ENCODE measurements around the gene AGXT2.
"Not testable (repeated sequence)": the region's sequence is repeated elsewhere in the genome, so short reads cannot be mapped to it uniquely, and the experiment has no call there.

AGXT2 gene

GRCh38 chr5:35050541-35051126 is 2.9 kb upstream of the AGXT2 start:
- no peak for DNase-seq (ENCODE audit: low spot score)

GRCh38 chr5:35048910-35049309 is 1.2 kb upstream of the AGXT2 start:
- DNase-seq (ENCODE audit: low spot score), result no peak

GRCh38 chr5:35046774-35047173 is 975 bp downstream of the AGXT2 start:
- peak; percentile 89 for DNase-seq (ENCODE audit: low spot score)

GRCh38 chr5:35045280-35045679 is 2.5 kb downstream of the AGXT2 start:
- no peak for DNase-seq (ENCODE audit: low spot score)

- DNase-seq (ENCODE audit: low spot score), result no peak
These were observed 3.1 kb downstream of the AGXT2 start for GRCh38 chr5:35044649-35045048.

- no peak for DNase-seq (ENCODE audit: low spot score)
These were observed 5.0 kb downstream of the AGXT2 start for GRCh38 chr5:35042781-35043180.

DNA sequence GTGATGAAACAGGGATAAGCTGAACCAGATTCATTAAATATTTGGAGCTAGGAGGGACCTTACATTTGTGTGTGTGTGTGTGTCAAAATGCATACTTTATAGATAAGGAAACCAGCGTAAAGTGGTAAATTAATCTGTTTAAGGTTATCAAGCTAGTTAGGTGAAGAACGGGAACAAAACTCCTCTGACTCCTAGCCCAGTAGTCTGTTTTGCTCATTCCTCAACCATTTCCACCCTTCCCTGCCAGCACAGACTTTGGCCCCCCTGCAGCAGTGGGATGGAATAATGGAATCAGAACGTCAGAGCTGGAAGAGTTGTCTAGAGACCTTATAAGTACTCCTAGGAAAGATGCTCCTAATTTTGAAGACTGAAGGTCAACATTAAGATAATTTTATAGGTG is 6.5 kb downstream of the AGXT2 start:
- peak; percentile 53 for DNase-seq (ENCODE audit: low spot score)

GRCh38 chr5:35038891-35039290 is 8.9 kb downstream of the AGXT2 start:
- DNase-seq (ENCODE audit: low spot score), result no peak

DNA sequence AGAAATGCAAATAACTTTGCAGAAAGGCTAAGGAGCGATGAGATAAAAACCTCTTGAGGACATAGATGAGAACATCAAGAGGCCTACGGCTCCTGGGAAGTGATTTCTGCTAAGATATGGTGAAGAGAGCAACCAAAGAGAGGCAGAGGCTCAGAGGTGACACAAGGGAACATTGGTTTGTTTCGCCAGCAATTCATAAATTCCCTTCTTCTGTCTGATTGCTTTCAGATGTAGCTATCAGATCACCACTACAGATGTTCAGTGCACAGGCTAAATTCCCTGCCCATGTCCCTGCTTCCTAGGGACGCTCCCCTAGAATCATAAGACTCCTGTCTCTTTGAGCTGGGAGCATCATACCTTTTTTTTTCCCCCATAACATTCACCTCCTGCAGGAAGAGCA is 11.2 kb downstream of the AGXT2 start:
- no peak for DNase-seq (ENCODE audit: low spot score)

- not testable (repeated sequence) for DNase-seq (ENCODE audit: low spot score)
These were observed 11.8 kb downstream of the AGXT2 start for GRCh38 chr5:35035929-35036328.

GRCh38 chr5:35035271-35035670 is 12.5 kb downstream of the AGXT2 start:
- DNase-seq (ENCODE audit: low spot score), result no peak

DNA sequence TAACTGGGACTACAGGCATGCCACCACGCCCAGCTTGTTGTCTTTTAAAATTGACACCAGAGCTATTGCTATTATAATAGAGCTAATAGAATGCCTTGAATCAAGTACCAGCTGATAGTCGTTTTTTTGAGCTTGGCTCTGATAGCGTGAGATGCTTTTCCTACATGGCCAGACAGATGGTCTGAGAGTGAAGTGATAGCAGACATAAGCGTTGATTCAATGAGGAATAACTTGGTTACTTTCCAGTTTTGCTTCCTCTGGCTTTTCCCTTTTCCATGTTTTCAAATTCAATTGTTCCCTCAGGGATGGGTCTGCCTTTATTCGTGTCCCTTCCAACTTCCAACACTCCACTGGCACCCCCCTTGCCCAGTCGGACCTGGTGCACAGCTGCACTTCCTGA is 15.4 kb downstream of the AGXT2 start:
- DNase-seq (ENCODE audit: low spot score), result no peak

DNA sequence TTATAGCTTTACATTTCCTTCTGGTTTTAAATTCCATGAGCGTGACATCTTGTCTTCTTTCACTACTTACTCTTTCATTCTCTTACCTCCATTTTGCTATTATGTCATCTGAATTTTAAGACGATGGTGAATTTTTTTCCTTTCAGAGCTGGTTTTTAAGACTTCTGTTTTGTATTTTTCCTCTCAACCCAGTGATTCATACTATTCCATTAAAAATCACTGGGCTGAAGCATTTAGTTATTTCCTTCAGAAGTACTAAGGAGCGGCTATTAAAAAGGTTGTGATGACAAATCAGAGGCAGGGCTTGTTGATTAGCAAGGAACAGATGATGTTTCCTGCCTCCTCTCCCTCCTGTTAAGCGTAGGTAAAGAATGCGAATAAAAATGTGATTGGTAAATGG is 16.5 kb downstream of the AGXT2 start:
- peak; percentile 37 for DNase-seq (ENCODE audit: low spot score)

GRCh38 chr5:35030426-35031100 is 17.2 kb downstream of the AGXT2 start:
- no peak for DNase-seq (ENCODE audit: low spot score)

DNA sequence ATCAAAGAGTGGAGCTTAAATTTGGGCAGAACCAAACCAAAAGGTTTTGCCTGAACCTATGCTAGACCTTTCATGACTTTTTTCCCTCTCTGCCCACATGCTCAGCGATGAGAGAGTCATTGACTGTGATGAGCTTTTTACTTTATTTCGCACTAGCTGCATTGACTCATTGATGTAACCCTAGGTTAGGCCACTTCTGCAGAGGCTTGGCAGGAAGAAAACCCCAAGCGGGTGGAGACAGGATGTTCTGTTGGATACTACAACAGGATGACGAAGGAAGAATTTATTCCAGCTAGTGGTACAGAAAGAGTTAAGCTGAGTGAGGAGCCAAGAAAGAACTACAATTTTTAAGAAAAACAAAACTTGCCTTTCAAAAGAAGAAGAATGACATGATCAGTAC is 18.4 kb downstream of the AGXT2 start:
- no peak for DNase-seq (ENCODE audit: low spot score)

GRCh38 chr5:35026941-35027340 is 20.8 kb downstream of the AGXT2 start:
- DNase-seq (ENCODE audit: low spot score), result no peak

- no peak for DNase-seq (ENCODE audit: low spot score)
These were observed 21.4 kb downstream of the AGXT2 start for GRCh38 chr5:35026280-35026840.

GRCh38 chr5:35024911-35025510 is 22.7 kb downstream of the AGXT2 start:
- no peak for DNase-seq (ENCODE audit: low spot score)

GRCh38 chr5:35023391-35024178 is 24.2 kb downstream of the AGXT2 start:
- DNase-seq (ENCODE audit: low spot score), result no peak

DNA sequence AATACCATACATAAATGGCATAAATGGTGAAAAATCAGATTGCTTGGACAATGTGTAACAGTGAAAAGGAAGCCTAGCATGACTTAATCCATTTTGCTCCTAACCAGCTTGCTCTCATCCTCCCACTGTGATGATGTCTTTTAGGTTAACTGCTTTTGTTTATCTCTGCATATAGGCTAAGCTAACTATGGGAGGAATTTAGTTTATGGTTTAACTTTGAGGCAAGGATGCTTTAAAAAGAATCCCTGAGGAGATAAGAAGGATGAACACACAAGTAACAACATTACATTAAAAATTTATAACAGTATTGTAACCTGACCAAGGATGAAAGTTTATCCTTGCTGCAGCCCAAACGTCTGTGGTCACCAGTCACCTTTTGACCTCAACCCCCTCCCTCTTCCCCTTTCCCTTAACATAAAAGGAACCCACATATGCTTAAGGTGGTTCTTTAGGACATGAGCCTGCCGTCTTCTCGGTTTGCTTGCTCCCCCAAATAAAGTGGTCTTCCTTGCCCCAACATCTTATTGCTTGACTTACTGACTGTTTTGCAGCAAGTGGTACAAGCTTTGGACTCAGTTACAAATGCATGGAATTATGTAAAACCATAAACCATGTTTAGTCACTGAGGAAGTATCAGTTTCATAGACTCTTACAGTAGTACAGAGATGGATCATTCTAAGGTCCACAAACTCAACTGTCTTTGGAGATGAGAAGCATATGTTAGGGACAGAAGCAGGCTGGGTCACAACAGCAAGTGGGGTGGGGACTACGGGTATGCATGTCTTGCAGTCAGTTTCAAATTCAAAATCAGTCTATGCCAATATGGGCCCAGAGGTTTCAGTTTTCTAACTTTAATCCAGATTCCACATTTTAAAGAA is 31.3 kb downstream of the AGXT2 start:
- no peak for DNase-seq (ENCODE audit: low spot score)

DNA sequence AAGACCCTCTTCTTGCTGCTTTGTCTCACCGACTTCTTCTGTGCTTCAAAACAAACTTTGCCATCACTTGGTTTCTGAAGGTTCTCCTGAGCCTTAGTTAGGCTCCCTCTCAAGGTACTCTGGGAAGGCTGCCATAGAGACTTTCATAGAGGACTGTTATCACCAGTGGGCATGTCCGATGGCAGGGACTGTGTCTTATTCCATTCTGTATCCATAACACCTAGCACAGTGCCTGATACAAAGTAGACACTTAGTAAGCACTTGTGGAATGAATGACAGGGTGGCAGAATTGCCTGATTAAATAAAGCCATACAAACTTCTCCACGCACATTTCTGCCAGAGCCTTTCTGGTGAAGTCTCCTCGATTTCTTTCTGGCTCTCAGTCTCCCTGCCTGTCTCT is 32.7 kb downstream of the AGXT2 start:
- no peak for DNase-seq (ENCODE audit: low spot score)

DNA sequence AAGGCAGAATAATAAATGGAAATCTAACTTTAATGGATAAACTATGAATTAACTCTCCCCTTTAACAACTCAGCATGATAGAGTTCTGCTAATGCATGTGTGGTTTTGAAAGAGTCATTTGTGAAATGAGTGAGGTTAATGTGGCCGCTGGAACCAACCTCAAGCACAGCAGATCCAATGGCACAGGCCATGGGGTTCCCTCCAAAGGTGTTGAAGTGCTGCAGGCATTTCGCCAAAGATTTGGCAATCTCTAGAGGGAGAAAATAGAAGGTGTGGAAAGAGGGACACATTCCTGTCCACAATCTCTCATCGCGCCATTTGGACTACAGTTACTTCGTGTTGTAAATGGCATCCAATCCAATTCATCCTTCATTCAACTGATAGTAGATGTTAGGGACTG is 35.0 kb downstream of the AGXT2 start:
- DNase-seq (ENCODE audit: low spot score), result no peak
